Stimulated activated CD8-positive, alpha-beta memory T cell treated with anti-CD3 and anti-CD28 coated beads, Interleukin-7, amount 100 ng/mL, for 1 hour (primary cell): ENCODE measurements around the gene BZW2.
"Not testable (repeated sequence)": the region's sequence is repeated elsewhere in the genome, so short reads cannot be mapped to it uniquely, and the experiment has no call there.

Experiments used
- DNase-seq, 2 donors: peaks; one replicate each; pipeline ENCODE4 v3.0.0-alpha.2; 2020; ENCODE audit warnings: low read depth in 2 of 2

BZW2 gene

GRCh38 chr7:16670731-16671344 is 24.9 kb downstream of the BZW2 start:
- DNase-seq: no peak

GRCh38 chr7:16671811-16672210 is 25.8 kb downstream of the BZW2 start:
- DNase-seq: no peak

GRCh38 chr7:16675277-16675676 is 29.3 kb downstream of the BZW2 start:
- no peak for DNase-seq

GRCh38 chr7:16677978-16678494 is 32.1 kb downstream of the BZW2 start:
- DNase-seq: no peak

- not testable (repeated sequence) for DNase-seq
Measured at GRCh38 chr7:16678645-16679566, 32.9 kb downstream of the BZW2 start.

GRCh38 chr7:16684935-16685334 is 39.0 kb downstream of the BZW2 start:
- DNase-seq: no peak

- no peak for DNase-seq
Measured at GRCh38 chr7:16685535-16685934, 39.6 kb downstream of the BZW2 start.

GRCh38 chr7:16688249-16688648 is 42.3 kb downstream of the BZW2 start:
- no peak for DNase-seq

GRCh38 chr7:16691241-16691640 is 45.3 kb downstream of the BZW2 start:
- DNase-seq: no peak

GRCh38 chr7:16693601-16694318 is 47.8 kb downstream of the BZW2 start:
- DNase-seq: no peak

GRCh38 chr7:16694806-16695205 is 48.8 kb downstream of the BZW2 start:
- no peak for DNase-seq

- no peak for DNase-seq
Measured at GRCh38 chr7:16695621-16696237, 49.7 kb downstream of the BZW2 start.

GRCh38 chr7:16697507-16698199 is 51.7 kb downstream of the BZW2 start:
- no peak for DNase-seq

- DNase-seq: no peak
Measured at GRCh38 chr7:16698200-16698905, 52.4 kb downstream of the BZW2 start.

- DNase-seq: no peak
Measured at GRCh38 chr7:16702441-16702840, 56.5 kb downstream of the BZW2 start.

GRCh38 chr7:16708511-16708910 is 62.5 kb downstream of the BZW2 start:
- no peak for DNase-seq

- DNase-seq: no peak
Measured at GRCh38 chr7:16708980-16709379, 63.0 kb downstream of the BZW2 start.

GRCh38 chr7:16710651-16711050 is 64.7 kb downstream of the BZW2 start:
- no peak for DNase-seq

GRCh38 chr7:16711730-16712129 is 65.7 kb downstream of the BZW2 start:
- no peak for DNase-seq

- no peak for DNase-seq
Measured at GRCh38 chr7:16712916-16713315, 66.9 kb downstream of the BZW2 start.

GRCh38 chr7:16715928-16716327 is 69.9 kb downstream of the BZW2 start:
- DNase-seq: no peak
